HG02678 (cell line): Measurements from ENCODE around the gene GNAT1.
"Not testable (repeated sequence)": the region's sequence is repeated elsewhere in the genome, so short reads cannot be mapped to it uniquely, and the experiment has no call there.

Experiments used
- ATAC-seq: cut with Tn5 transposase; IDR thresholded peaks from one replicate; pipeline ENCODE4 v1.9.1; 2021; ENCODE audit warnings: mild to moderate bottlenecking, moderate library complexity; ENCODE audit not compliant: unreplicated experiment

Gene GNAT1

GRCh38 chr3:50217681-50218080, 26.3 kb downstream of the GNAT1 start:
- ATAC-seq = no peak

GRCh38 chr3:50218448-50218847, 27.0 kb downstream of the GNAT1 start:
- ATAC-seq = no peak

- no peak for ATAC-seq
Observed at GRCh38 chr3:50219285-50219684, 27.9 kb downstream of the GNAT1 start.

- no peak for ATAC-seq
Observed at GRCh38 chr3:50220109-50220508, 28.7 kb downstream of the GNAT1 start.

- ATAC-seq = no peak
Observed at GRCh38 chr3:50221051-50221410, 29.6 kb downstream of the GNAT1 start.

- no peak for ATAC-seq
Observed at GRCh38 chr3:50221411-50222168, 30.2 kb downstream of the GNAT1 start.

- no peak for ATAC-seq
Observed at GRCh38 chr3:50222169-50222528, 30.7 kb downstream of the GNAT1 start.

- no peak for ATAC-seq
Observed at GRCh38 chr3:50224639-50225038, 33.2 kb downstream of the GNAT1 start.

GRCh38 chr3:50226888-50227389, 35.5 kb downstream of the GNAT1 start:
- ATAC-seq = peak; percentile 17

- peak; percentile 85 for ATAC-seq
Observed at GRCh38 chr3:50227390-50228183, 36.2 kb downstream of the GNAT1 start.

GRCh38 chr3:50228184-50228763, 36.9 kb downstream of the GNAT1 start:
- not testable (repeated sequence) for ATAC-seq

GRCh38 chr3:50229490-50229889, 38.1 kb downstream of the GNAT1 start:
- ATAC-seq = no peak

GRCh38 chr3:50230104-50230793, 38.8 kb downstream of the GNAT1 start:
- ATAC-seq = no peak

- ATAC-seq = no peak
Observed at GRCh38 chr3:50230794-50231125, 39.4 kb downstream of the GNAT1 start.

- no peak for ATAC-seq
Observed at GRCh38 chr3:50231581-50231980, 40.2 kb downstream of the GNAT1 start.

GRCh38 chr3:50232303-50232702, 40.9 kb downstream of the GNAT1 start:
- ATAC-seq = no peak

- ATAC-seq = no peak
Observed at GRCh38 chr3:50233176-50233575, 41.8 kb downstream of the GNAT1 start.

GRCh38 chr3:50235716-50236483, 44.5 kb downstream of the GNAT1 start, which contains the start of gene GNAI2:
Gene GNAI2, plus strand, starts transcription at chr3:50236204. Its CDS starts 132 bp downstream, at chr3:50236336.
- peak; percentile 93 for ATAC-seq

GRCh38 chr3:50236484-50237132, 45.2 kb downstream of the GNAT1 start:
- ATAC-seq = no peak

- ATAC-seq = no peak
Observed at GRCh38 chr3:50237133-50237651, 45.8 kb downstream of the GNAT1 start.
